ENCODE results near the gene KLHDC8A. TPM values are rescaled to one million over a fixed set of nuclear protein-coding genes. Genes with fewer than 3 reads are reported as not detected.

Gene KLHDC8A
- total RNA-seq, 4 donors from 2014 or later: not detected

DNA sequence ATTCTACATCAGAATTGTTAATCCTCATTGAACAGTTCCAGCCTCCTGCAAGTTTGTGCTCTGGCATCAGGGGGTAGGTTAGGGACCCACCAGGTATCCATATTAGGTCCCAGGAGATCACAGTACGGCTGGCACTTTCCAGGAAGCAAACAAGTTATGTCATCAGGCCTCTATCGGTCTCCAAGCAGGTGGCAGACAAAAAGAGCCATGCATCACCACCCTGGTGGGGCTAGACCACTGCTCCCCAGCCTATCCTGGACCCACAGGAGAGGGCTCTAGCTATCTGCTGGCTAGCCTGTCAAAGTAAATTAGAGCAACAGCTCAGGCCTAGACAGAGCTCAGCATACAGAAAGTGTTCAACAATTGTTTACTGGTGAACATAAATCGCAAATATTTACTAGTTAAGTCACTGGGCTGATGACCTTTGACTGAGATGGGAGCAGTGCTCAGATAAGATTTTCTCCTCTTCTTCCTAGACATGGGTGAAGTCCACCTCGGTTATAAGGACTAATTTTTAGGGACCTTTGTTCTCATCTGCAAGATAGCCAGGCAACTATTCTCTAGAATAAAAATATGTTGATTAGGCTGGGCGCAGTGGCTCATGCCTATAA lies 41.6 kb downstream of the KLHDC8A start:
- TF ChIP-seq, protein P1, sequence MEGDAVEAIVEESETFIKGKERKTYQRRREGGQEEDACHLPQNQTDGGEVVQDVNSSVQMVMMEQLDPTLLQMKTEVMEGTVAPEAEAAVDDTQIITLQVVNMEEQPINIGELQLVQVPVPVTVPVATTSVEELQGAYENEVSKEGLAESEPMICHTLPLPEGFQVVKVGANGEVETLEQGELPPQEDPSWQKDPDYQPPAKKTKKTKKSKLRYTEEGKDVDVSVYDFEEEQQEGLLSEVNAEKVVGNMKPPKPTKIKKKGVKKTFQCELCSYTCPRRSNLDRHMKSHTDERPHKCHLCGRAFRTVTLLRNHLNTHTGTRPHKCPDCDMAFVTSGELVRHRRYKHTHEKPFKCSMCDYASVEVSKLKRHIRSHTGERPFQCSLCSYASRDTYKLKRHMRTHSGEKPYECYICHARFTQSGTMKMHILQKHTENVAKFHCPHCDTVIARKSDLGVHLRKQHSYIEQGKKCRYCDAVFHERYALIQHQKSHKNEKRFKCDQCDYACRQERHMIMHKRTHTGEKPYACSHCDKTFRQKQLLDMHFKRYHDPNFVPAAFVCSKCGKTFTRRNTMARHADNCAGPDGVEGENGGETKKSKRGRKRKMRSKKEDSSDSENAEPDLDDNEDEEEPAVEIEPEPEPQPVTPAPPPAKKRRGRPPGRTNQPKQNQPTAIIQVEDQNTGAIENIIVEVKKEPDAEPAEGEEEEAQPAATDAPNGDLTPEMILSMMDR (IDR thresholded peaks at IDR 0.05; ENCODE audit: low read depth): no peak

DNA sequence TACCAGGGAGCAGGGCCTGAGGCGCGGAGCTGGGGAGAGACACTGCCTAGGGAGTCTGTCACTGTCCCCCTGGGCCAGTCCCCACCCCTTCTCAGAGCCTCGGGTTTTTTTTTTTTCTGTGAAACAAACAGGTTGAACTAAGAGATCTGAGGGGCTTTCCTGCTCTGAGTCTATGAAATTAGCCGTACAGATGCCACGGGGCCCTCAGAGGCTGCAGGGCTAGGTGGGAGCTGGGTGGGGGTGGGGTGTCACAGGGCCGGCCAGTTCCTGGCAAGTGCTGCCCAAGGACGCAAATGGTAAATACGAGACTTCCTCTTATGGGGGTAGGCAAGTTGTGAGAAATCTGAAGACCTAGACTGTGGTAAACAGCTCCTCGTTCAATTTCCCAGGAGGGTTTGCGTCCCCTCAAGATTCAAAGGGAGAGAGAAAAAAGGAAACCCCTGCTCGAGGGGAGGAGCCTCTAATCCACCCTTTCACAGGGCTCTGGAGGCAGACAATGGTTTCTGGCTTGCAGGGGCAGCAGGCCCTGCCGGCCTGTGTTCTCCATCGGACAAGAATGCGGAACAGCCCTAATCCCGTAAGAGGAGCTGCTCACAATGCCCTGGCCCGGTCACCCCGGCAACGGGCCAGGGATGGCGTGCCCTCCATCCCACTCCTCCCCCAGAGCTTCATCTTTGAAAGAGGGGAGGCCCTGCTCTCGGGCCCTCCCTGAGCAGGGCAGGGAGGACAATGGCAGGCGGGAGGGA lies 43.0 kb downstream of the KLHDC8A start:
- TF ChIP-seq, protein P1 (IDR thresholded peaks at IDR 0.05; ENCODE audit: low read depth): no peak

- TF ChIP-seq, protein P1 (IDR thresholded peaks at IDR 0.05; ENCODE audit: low read depth): no peak
Observed at GRCh38 chr1:205312866-205313562, 43.7 kb downstream of the KLHDC8A start.

DNA sequence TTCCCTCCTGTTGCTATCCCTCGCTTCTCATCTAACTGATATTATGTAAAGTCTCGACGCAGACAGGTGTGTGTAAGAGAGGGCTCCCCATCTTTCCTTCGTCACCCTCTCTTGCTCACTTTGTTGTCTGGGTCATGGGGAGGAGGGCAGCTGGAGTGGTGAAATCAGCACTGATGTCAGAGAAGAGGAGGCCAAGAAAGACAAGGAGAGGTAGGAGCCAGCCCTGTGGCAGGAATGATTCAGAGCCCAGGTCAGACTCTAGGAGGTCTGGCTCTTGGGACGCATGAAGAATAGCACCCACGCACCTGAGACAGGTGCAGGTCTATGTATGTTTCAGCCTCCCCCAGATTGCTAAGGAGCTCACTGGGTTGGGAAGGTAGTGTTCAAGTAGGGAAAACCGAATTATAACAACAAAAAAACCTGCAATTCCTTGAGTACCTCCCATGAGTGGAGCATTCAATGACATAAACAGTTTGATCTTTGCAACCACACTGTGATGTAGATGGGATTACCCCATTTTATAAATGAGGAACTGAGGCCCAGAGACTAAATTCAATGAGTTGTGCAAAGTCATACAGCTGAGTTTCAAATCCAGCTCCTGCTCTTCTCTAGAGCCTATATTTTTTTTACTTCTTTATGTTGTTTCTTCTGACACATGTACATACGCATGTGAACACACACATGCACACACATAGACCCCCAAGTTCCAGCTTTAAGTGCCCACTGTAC lies 45.6 kb downstream of the KLHDC8A start:
- TF ChIP-seq, protein P1 (IDR thresholded peaks at IDR 0.05; ENCODE audit: low read depth): no peak

DNA sequence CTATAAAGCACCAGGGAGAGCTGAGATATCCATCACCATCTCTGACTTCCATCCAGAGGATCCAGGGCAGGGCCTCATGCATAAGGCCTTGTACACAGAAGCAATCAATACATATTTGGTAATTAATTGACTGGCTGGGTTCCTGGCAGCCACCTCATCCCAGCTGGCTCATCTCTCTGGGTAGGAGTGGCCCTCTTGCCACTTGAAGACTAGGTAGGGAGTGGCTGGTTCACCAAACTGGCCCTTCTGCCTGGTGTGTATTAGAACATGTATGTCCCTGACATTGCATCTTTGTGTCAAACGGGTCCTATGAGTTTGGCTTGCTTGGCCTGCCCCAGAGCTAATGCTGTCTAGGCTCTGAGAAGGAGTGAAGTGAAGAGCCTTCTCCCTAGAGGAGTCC lies 47.0 kb downstream of the KLHDC8A start:
- TF ChIP-seq, protein P1 (IDR thresholded peaks at IDR 0.05; ENCODE audit: low read depth): no peak

- TF ChIP-seq, protein P1 (IDR thresholded peaks at IDR 0.05; ENCODE audit: low read depth): no peak
Observed at GRCh38 chr1:205306929-205307566, 49.7 kb downstream of the KLHDC8A start.

Data from subcutaneous adipose tissue (tissue), 4 donors.